ENCODE measurements around the gene HPS1.

GRCh38 chr10:98407744-98408241, 38.9 kb downstream of the HPS1 start:
- TF ChIP-seq CTCF (IDR thresholded peaks at IDR 0.05) (no peak), EZH2phosphoT487 (IDR thresholded peaks at IDR 0.05) (no peak), EZH2 (IDR thresholded peaks at IDR 0.05) (no peak)

All from neural progenitor cell (in vitro differentiated cells).